HEK293T (cell line): ENCODE measurements around the gene CNST.

Source experiments
- BHLHE40 ChIP-seq: fragments of 450-650 bp; IDR thresholded peaks from 2 replicates; pipeline ENCODE4 v1.6.1; 2016; ENCODE audit warnings: mild to moderate bottlenecking, moderate library complexity, borderline replicate concordance
- CTBP1 ChIP-seq: fragments of 450-650 bp; IDR thresholded peaks from 2 replicates; pipeline ENCODE4 v1.6.1; 2016; ENCODE audit warnings: borderline replicate concordance
- FOXA1 ChIP-seq: fragments of 450-650 bp; IDR thresholded peaks from 2 replicates; pipeline ENCODE4 v1.6.1; 2016; ENCODE audit warnings: mild to moderate bottlenecking
- FOXK2 ChIP-seq: fragments of 450-650 bp; IDR thresholded peaks from 2 replicates; pipeline ENCODE4 v1.6.1; 2016; ENCODE audit warnings: mild to moderate bottlenecking
- FOXM1 ChIP-seq: fragments of 450-650 bp; IDR thresholded peaks from 2 replicates; pipeline ENCODE4 v1.6.1; 2017; ENCODE audit warnings: mild to moderate bottlenecking, borderline replicate concordance
- HDGF ChIP-seq: fragments of 450-650 bp; IDR thresholded peaks from 2 replicates; pipeline ENCODE4 v1.6.1; 2017; ENCODE audit warnings: antibody characterized with exemption, borderline replicate concordance
- SP1 ChIP-seq: fragments of 450-650 bp; IDR thresholded peaks from 2 replicates; pipeline ENCODE4 v1.6.1; 2017
- SUZ12 ChIP-seq: fragments of 450-650 bp; IDR thresholded peaks from 2 replicates; pipeline ENCODE4 v1.6.1; 2016; ENCODE audit warnings: mild to moderate bottlenecking
- TF ChIP-seq, protein P1 (sequence below): fragments of 450-650 bp; IDR thresholded peaks from 2 replicates; pipeline ENCODE4 v1.6.1; 2016

GRCh38 chr1:246591047-246591446 lies 24.8 kb downstream of the CNST start:
- TF ChIP-seq FOXK2 (no peak), FOXA1 (no peak), FOXM1 (no peak), BHLHE40 (no peak), SP1 (no peak), SUZ12 (no peak), CTBP1 (no peak), HDGF (no peak)
- TF ChIP-seq, protein P1, sequence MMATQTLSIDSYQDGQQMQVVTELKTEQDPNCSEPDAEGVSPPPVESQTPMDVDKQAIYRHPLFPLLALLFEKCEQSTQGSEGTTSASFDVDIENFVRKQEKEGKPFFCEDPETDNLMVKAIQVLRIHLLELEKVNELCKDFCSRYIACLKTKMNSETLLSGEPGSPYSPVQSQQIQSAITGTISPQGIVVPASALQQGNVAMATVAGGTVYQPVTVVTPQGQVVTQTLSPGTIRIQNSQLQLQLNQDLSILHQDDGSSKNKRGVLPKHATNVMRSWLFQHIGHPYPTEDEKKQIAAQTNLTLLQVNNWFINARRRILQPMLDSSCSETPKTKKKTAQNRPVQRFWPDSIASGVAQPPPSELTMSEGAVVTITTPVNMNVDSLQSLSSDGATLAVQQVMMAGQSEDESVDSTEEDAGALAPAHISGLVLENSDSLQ, result no peak
